ENCODE data around the gene SUPV3L1.

SUPV3L1 gene

GRCh38 chr10:69239136-69239535 is 59.1 kb downstream of the SUPV3L1 start:
- no peak for TF ChIP-seq CTCF (IDR thresholded peaks at IDR 0.05; ENCODE audit: insufficient read depth, low read depth, low read length, missing control alignments)

GRCh38 chr10:69239816-69240434 is 59.9 kb downstream of the SUPV3L1 start:
- no peak for DNase-seq (ENCODE audit: low read depth)
- no peak for TF ChIP-seq CTCF (IDR thresholded peaks at IDR 0.05; ENCODE audit: insufficient read depth, low read depth, low read length, missing control alignments)
- no peak overlapping the region for H3K4me3 ChIP-seq (ENCODE audit: low read length)

More at GRCh38 chr10:69239136-69239535, 59.1 kb downstream of the SUPV3L1 start:
- no peak overlapping the region for H3K4me3 ChIP-seq (ENCODE audit: low read length)
- DNase-seq (ENCODE audit: low read depth) = no peak

- TF ChIP-seq CTCF (IDR thresholded peaks at IDR 0.05; ENCODE audit: insufficient read depth, low read depth, low read length, missing control alignments) = no peak
- DNase-seq (ENCODE audit: low read depth) = no peak
- H3K4me3 ChIP-seq (ENCODE audit: low read length) = no peak overlapping the region
These were observed 60.4 kb downstream of the SUPV3L1 start for GRCh38 chr10:69240455-69240854.

- no peak overlapping the region for H3K4me3 ChIP-seq (ENCODE audit: low read length)
- no peak for TF ChIP-seq CTCF (IDR thresholded peaks at IDR 0.05; ENCODE audit: insufficient read depth, low read depth, low read length, missing control alignments)
- DNase-seq (ENCODE audit: low read depth) = no peak
These were observed 61.5 kb downstream of the SUPV3L1 start for GRCh38 chr10:69241575-69241974.

- no peak for TF ChIP-seq CTCF (IDR thresholded peaks at IDR 0.05; ENCODE audit: insufficient read depth, low read depth, low read length, missing control alignments)
- DNase-seq (ENCODE audit: low read depth) = no peak
- no peak overlapping the region for H3K4me3 ChIP-seq (ENCODE audit: low read length)
These were observed 62.2 kb downstream of the SUPV3L1 start for GRCh38 chr10:69242040-69242851.

GRCh38 chr10:69242852-69243212 is 62.8 kb downstream of the SUPV3L1 start:
- no peak for DNase-seq (ENCODE audit: low read depth)
- TF ChIP-seq CTCF (IDR thresholded peaks at IDR 0.05; ENCODE audit: insufficient read depth, low read depth, low read length, missing control alignments) = no peak
- no peak overlapping the region for H3K4me3 ChIP-seq (ENCODE audit: low read length)
